NCI-H2196 (cell line): ENCODE results near the gene HEATR1.
"Not testable (repeated sequence)": the region's sequence is repeated elsewhere in the genome, so short reads cannot be mapped to it uniquely, and the experiment has no call there.

Experiments
- DNase-seq: peaks from one replicate; lab custom pipeline; 2025; ENCODE audit not compliant: unreplicated experiment; lab: John Stamatoyannopoulos, UW

Gene HEATR1, protein sequence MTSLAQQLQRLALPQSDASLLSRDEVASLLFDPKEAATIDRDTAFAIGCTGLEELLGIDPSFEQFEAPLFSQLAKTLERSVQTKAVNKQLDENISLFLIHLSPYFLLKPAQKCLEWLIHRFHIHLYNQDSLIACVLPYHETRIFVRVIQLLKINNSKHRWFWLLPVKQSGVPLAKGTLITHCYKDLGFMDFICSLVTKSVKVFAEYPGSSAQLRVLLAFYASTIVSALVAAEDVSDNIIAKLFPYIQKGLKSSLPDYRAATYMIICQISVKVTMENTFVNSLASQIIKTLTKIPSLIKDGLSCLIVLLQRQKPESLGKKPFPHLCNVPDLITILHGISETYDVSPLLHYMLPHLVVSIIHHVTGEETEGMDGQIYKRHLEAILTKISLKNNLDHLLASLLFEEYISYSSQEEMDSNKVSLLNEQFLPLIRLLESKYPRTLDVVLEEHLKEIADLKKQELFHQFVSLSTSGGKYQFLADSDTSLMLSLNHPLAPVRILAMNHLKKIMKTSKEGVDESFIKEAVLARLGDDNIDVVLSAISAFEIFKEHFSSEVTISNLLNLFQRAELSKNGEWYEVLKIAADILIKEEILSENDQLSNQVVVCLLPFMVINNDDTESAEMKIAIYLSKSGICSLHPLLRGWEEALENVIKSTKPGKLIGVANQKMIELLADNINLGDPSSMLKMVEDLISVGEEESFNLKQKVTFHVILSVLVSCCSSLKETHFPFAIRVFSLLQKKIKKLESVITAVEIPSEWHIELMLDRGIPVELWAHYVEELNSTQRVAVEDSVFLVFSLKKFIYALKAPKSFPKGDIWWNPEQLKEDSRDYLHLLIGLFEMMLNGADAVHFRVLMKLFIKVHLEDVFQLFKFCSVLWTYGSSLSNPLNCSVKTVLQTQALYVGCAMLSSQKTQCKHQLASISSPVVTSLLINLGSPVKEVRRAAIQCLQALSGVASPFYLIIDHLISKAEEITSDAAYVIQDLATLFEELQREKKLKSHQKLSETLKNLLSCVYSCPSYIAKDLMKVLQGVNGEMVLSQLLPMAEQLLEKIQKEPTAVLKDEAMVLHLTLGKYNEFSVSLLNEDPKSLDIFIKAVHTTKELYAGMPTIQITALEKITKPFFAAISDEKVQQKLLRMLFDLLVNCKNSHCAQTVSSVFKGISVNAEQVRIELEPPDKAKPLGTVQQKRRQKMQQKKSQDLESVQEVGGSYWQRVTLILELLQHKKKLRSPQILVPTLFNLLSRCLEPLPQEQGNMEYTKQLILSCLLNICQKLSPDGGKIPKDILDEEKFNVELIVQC (N-terminal part only)

DNA sequence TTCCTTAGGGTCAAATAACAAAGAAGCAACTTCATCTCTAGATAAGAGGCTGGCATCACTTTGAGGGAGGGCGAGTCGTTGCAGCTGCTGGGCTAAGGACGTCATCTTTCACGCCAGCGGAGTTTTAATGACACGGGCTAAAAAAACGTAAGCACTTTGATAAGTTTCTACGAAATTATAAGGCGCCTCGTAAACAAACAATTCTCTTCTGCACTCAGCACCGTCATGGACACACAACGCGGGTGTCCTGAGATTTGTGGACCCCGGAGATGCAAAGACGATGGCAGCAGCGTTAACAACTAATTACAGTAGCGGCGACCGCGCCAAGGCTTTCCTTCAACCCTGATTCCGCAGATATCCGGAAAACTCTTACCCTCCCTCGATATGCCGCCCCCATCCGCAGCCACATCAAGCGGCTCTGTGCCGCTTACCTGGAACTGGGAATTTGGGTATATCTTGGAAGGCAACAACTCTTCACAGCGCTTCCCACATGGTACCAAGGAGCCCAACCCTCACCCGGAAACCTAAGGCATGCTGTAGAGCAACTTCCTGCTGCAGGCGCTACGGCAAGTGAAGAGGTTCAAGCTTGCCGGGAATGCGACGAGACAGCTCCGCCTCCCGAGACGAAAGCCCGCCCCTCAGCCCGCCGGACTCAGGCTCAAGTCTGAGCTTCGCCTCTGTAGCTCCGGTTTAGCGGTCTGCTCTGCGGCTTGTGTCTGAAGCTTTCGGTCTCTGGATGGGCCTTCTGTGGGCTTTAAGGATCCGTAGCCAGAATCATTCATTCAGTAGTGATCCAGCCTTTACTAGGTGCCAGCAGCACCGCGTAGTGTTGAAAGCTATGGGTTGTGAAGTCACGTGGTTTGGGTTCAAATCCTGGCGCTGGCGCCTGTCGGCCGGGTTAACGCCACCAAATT lies at the start of gene HEATR1:
Gene HEATR1, minus strand, starts transcription at position 526 of the 914 bp plus-strand sequence. Its CDS starts 421 bp downstream, at position 105.
- DNase-seq: peak; percentile 75

DNA sequence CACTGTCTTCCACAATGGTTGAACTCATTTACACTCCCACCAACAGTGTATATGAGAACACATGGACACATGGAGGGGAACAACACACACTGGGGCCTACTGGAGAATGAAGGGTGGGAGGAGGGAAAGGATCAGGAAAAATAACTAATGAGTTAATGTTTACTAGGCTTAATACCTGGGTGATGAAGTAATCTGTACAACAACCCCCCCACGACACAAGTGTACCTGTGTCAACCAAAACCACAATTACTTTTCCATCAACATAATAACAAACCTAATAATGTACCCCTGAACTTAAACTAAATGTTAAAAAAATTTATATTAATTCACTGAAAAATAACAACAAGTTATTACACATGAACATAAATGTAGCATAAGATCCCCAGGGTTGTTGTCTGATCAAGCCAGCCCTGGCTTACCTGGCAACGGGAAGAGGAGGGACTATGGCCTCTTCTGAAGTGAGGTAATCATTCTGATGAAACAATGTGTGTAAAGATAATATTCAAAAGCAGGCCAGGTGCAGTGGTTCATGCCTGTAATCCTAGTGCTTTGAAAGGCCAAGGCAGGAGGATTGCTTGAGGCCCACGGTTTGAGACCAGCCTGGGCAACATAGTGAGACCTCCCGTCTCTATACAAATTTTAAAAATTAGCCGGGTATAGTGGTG lies 40.8 kb upstream of the HEATR1 start:
- no peak for DNase-seq

DNA sequence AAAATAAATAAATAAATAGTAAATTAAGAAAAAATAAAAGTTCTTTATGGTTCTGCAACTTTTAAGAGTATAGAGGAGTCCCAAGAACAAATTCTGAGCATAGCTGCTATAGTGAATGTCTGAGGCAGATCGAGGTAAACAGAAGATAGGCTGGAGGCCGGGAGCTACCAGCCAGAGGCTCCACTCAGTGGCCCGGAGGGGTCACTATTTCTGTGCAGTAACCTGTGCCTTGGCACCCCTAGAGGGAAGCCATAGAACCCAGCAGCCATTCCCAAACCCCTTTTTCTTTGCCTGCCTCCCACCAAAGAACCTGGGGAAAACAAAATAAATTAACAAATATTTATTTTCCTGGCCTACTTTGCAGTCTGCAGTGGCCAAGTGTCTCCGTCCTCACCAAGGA lies 38.4 kb upstream of the HEATR1 start:
- DNase-seq: no peak

DNA sequence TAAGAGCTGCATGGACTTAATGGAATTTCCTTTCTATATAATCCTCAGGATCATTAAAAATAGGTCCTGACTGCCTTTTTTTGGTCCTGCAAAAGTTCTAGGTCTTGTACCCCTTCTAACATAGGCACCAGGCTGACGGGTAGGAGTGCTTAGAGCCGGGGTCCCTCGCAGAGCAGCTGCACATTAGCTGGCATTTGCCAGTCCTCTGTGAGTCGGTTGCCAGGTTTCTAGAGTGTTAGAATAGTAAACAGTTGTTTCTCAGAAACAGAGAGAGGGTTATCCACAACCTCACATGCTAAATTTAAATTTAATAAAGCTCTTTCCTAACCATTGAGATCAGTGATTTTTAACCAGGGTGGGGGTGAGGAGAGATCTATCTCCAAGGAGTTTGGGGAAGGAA lies 35.4 kb upstream of the HEATR1 start:
- no peak for DNase-seq

DNA sequence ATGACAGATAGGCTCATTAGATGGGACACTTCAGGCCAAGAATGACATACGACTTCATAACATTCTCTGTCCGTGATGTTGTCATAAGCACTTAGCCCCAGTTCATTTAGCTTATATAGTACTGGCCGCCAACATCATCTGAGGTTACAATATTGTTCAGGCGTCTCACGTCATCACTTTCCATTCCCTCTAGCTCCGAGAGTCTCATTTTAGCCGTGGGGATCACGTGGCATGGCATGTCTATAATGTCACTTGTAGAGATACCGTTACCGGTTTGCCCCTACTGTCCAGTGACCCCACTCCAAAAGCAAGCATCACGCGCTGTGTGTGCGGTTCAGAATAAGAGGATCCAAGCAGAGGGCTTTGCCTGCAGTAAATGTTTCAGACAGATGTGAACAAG lies 34.6 kb upstream of the HEATR1 start:
- DNase-seq: no peak

DNA sequence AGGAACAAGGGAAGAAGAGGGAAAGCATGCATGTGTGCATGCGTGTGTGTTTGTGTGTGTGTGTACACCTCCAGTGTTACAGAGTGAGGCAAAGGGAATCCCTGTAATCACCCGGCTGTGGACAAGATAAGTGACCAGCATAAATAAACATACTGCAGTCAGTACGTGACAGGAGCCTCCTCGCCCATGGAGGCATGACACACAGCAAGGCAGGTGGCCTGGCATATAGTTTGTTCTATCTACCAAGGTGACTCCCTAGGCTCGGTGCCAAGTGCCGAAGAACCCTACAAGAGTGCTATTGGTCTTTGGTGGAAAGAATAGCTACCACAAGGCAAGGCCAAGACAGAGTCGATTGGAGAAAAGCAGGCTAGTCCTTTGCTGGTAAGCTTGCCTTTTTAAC lies 31.7 kb upstream of the HEATR1 start:
- no peak for DNase-seq

DNA sequence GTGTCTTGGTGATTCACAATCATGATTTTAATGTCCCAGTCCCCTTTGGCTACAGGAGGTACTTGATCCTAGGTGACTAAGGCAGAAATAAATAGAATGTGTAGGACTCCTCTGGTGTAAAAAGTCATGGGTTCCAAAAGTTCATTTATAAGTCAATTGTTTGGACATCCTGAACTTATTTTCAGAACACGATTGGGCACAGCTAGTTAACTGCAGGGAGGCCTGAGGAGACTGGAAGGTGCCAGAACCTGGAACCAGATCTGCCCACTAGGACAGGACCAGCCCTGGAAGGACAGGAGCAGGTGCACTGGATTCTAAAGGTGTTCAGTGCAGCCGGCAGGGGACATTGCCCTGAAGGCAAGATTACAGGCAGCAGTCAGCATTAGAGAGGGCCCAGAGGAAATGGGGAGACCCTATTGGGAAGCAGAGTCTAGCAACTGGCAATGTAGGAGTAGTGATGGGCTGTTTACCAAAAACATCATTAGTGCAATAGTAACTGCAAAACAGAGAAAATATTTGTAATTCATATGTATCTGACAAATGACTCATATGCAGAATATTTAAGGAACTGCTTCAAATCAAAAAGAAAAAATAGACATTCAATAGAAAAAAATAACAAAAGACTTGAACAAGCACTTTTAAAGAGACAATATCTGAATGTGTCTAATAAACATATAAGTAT lies 23.6 kb upstream of the HEATR1 start:
- DNase-seq: no peak

DNA sequence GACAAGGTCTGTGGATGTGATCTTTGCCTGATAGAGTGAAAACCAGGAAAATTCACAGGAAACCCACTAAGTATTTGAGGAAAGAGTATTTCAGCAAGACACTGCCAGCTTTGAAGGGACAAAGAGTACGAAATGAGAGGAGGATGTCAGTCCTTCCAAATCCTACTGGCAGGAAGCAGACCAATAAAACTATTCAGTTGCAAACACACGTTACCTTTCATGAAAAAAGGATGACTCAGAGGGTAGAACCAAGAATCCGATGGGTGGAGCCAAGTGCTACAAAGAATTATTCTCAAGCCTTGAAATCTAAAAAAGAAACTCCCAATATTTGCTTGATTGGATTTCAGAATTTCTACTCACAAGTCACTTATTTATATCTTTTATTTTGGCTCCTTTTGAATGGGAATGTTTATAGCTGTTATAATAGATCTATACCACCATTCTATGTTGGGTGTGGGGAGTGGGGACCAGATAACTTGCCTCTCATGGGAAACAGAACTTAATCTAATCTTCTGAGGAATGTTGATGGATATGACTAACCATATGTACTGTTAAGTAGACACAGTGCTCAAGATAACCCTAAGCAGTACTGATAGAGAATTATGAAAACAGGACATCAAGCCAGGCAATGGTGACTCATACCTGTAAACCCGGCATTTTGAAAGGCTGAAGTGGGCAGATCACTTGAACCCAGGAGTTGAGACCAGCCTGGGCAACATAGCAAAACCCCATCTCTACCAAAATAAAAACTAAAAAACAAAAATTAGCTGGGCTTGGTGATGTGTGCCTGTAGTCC lies 19.3 kb upstream of the HEATR1 start:
- DNase-seq: no peak

DNA sequence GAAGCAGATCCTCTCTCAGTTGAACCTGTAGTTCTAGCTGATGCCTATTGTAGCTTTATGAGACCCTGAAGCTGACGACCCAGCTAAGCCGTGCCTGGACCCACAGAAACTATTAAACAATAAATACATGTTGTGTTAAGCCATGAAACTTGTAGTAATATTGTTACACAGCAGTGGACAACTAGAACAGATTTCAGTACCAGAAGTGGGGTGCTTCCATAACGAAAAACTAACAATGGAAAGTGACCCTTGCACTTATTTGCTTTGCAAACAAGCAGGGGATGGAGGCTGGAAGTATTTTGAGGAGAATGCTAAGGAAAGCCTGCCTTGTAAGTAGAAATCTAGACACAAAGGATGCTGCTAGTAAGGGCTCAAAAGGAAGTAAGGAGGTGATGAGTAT lies 18.1 kb upstream of the HEATR1 start:
- no peak for DNase-seq

DNA sequence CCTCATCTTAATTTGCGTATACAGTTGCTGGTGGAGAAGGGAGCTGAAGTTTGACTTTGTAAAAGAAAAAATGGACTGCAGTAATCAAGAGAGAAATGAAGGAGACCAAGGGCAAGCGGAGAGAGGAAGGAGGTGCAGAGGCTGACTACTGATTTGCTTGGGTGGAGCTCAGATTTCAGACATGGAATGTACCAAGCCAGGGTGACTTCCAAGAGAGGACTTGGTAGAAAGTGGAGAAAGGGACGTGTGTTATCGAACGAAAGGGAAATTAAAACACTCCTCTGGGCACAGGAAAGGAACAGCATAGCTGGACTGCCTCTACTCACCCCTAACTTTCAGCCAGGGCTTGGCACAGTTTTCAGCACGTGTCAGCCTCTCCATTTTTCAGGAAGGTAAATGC lies 15.1 kb upstream of the HEATR1 start:
- no peak for DNase-seq

DNA sequence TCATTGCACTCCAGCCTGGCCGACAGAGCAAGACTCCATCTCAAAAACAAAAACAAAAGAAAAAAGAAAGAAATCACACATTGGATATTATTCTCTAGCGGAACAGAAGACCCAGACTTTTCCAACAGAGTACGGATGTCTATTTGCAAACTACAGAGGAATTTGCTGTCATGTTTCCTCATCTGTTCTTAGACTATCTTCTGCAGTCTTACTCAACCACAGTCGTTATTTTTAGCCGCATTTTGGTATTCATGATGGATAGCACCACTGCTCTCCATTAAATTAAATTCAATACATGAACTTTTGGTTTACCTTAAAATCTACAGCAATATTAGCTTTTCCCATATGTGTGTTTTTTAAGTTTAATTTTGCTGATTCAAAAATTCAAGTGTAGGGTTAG lies 14.2 kb upstream of the HEATR1 start:
- DNase-seq: no peak

DNA sequence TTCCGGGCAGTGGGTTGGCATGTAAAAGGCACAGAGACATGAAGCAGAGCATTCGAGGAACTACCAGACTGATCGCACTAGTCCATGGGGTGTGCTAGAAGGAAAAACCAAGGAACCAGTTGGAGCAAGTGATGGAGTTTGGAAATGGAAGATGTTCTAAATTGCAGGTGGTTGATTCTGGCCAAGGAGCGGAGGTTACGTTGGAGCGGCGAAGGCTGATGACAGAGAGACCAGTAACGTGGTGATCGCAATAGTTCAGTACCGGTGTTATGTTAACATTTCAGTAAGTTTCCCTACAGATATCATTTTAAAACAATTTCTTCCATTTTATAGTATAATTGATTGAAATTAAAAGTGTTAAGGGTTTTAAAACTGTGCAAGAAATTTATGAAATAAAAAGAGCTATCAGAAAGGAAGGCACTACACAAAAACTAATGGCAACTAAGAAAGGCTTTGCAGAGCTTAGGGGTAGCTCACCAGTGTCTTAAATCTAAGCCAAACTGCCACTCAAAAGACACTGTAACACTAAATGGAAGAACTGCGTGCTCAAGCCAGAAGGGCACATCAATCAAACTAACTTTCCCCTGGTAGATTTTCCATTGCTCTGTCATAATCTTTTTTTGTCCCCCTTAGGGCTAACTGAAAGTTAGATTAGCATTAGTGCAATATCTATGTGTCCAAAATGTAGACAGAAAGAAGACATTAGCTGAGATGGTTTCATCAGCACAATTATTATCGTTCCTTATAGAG lies 11.3 kb upstream of the HEATR1 start:
- no peak for DNase-seq

DNA sequence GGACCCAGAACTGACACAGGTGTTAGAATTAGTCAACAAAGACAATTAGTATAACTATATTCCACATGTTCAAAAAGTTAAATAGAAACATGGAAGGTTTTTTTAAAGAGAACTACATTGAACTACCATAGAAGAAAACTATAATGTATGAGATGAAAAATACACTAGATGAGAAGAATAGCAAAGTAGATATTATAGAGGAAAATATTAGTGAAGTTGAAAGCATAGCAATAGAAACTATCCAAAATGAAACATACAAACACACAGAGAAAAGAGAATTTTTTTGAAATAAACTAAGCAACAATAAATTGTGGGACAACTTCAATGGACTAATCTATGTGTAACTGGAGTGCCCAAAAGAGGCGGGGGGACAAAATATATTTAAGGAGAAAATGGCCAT lies 8.0 kb upstream of the HEATR1 start:
- DNase-seq: no peak

DNA sequence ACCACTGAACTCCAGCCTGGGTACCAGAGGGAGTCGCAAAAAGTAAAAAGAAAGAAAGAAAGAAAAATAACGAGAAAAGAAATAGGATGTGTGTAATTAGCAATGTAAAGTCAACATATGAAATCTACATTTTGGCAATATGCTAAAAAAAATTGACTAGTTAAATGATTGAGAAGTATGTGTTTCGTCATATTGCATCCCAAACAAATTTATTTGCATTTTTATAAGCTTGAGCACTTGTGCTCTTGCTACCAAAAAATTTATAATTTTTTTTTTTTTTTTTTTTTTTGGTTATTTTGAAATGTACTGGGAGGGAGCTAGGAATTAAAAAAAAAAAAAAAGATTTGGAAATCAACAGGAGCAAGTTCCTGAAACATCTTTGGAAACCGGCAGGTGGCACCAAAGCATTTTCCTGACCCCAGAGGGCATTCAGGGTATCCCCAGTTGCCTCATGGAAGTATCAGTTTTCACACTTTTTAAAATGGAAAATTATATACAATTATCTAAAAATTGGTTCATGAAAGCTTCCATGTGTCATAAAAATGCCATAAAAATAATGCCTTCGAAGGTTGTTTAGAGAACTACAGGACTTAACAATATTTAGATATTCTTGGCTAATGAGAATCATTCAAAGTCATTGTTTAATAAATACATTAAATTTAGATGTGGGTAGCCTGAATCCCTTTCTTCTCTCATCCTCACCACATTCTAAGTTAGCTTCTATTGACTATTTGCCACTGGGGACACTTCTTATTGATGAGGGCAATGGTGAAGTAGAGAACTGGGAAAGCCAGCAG lies 4.8 kb upstream of the HEATR1 start:
- peak; percentile 11 for DNase-seq

DNA sequence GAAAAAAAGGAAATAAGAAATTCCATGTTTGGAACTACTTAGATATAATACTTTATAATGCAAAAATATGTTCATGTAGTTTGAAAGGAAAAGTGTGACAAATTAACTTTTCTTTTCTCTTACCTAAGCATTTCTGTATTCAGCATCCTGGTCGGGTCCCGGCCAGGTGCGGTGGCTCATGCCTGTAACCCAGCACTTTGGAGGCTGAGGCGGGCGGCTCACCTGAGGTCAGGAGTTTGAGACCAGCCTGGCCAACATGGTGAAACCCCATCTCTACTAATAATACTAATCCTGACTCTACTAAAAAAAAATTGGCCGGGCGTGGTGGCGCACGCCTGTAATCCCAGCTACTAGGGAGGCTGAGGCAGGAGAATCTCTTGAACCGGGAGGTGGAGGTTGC lies 3.3 kb upstream of the HEATR1 start:
- DNase-seq: not testable (repeated sequence)

DNA sequence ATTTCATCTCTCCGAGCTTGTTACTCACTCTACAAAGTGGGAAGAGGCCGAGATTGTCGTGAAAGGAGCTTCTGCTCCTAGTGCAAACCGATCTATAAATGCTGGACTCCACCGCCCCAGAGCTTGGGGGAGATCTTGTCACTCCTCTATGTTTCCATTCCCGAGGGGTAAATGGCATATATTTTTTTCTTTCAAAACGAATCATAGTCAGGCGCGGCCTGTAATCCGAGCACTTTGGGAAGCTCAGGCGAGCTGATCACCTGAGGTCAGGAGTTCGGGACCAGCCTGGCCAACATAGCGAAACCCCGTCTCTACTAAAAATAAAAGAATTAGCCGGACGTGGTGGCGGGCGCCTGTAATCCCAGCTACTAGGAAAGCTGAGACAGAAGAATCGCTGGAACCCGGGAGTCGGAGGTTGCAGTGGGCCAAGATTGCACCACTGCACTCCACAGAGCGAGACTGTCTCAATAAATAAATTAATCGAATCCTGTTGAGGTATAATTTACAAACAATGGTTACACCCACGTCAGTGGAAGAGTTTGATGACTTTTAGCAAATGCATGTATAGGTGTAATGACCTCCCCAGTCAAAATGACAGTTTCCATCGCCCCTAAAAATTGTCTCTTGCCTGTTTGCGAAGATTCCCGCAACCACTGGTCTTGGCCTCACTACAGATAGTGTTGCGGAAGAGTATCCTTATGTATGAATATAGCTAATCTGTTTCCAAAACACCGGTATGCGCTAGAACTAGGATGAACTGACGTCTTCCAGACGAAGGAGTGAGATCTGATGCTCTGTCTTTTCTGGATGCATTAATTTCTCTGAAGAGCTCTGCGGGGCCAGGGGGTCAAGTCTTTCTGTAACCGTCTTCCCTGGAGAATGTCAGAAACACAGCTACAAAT lies 840 bp upstream of the HEATR1 start:
- no peak for DNase-seq
